ENCODE data around the gene PIK3R1. TPM values are rescaled to one million over a fixed set of nuclear protein-coding genes. Genes with fewer than 3 reads are reported as not detected.
"Not testable (repeated sequence)": the region's sequence is repeated elsewhere in the genome, so short reads cannot be mapped to it uniquely, and the experiment has no call there.

PIK3R1 gene
- total RNA-seq, 1 experiment from 2014 or later: 1.7 TPM

GRCh38 chr5:68231414-68232076 is 16.0 kb downstream of the PIK3R1 start:
- H3K9me3 ChIP-seq (ENCODE audit: low read length): no peaks in the 10 kb centered on the region
- TF ChIP-seq CTCF (conservative IDR thresholded peaks at IDR 0.05; ENCODE audit: low read depth, low read length) (no peak), EZH2 (IDR thresholded peaks at IDR 0.05; ENCODE audit: low read length, unreplicated experiment) (no peak), EZH2phosphoT487 (IDR thresholded peaks at IDR 0.05; ENCODE audit: borderline replicate concordance, low read length) (no peak)
- no peaks in the 10 kb centered on the region for H3K9me2 ChIP-seq (replicated peaks; ENCODE audit: low read length)
- no peaks in the 10 kb centered on the region for H3F3A ChIP-seq (ENCODE audit: low read length, unreplicated experiment)
- intact Hi-C loops (cut with micrococcal nuclease): no loop called here
- no peaks in the 10 kb centered on the region for H4K20me1 ChIP-seq (ENCODE audit: low read length)
- no peak overlapping the region for H3K9ac ChIP-seq (ENCODE audit: low read length)
- H3K79me2 ChIP-seq (ENCODE audit: low read length): no peaks in the 10 kb centered on the region
- no peaks in the 10 kb centered on the region for H3K4me1 ChIP-seq (ENCODE audit: insufficient read depth, low read length)
- ChIA-PET POLR2A (ENCODE audit: unreplicated experiment) (interaction anchor here (0.7 kb wide), 1 partner anchor 307 kb away, joined by 7 read pairs; no protein-coding TSS in a partner anchor), CTCF (no interaction called here)
- no peaks in the 10 kb centered on the region for H3K36me3 ChIP-seq (ENCODE audit: low read depth, low read length)
- H3K4me3 ChIP-seq (ENCODE audit: low read length): no peak overlapping the region
- ATAC-seq (no peak), DNase-seq (no peak)
- H3K4me2 ChIP-seq (ENCODE audit: low read length): no peak overlapping the region
- H3K27me3 ChIP-seq (ENCODE audit: low read length): no peaks in the 10 kb centered on the region
- BruUV-seq (replicated peaks): no TSS peak
- no peak overlapping the region for H3K27ac ChIP-seq (ENCODE audit: low read length)
- H2AFZ ChIP-seq (ENCODE audit: low read length): no peak overlapping the region

GRCh38 chr5:68232277-68232676 is 16.7 kb downstream of the PIK3R1 start:
- POLR2A ChIA-PET (ENCODE audit: unreplicated experiment): no interaction called here
- H3K9me2 ChIP-seq (replicated peaks; ENCODE audit: low read length): no peaks in the 10 kb centered on the region
- BruUV-seq (replicated peaks): no TSS peak
- ATAC-seq (no peak), DNase-seq (no peak)
- TF ChIP-seq EZH2phosphoT487 (IDR thresholded peaks at IDR 0.05; ENCODE audit: borderline replicate concordance, low read length) (no peak), CTCF (conservative IDR thresholded peaks at IDR 0.05; ENCODE audit: low read depth, low read length) (no peak), EZH2 (IDR thresholded peaks at IDR 0.05; ENCODE audit: low read length, unreplicated experiment) (no peak)
- no peaks in the 10 kb centered on the region for H3K79me2 ChIP-seq (ENCODE audit: low read length)
- H3K36me3 ChIP-seq (ENCODE audit: low read depth, low read length): no peaks in the 10 kb centered on the region
- H2AFZ ChIP-seq (ENCODE audit: low read length): no peak overlapping the region
- H4K20me1 ChIP-seq (ENCODE audit: low read length): no peaks in the 10 kb centered on the region
- CTCF ChIA-PET: no interaction called here
- intact Hi-C loops (cut with micrococcal nuclease): no loop called here
- no peaks in the 10 kb centered on the region for H3K4me1 ChIP-seq (ENCODE audit: insufficient read depth, low read length)
- no peak overlapping the region for H3K4me3 ChIP-seq (ENCODE audit: low read length)
- no peak overlapping the region for H3K4me2 ChIP-seq (ENCODE audit: low read length)
- no peaks in the 10 kb centered on the region for H3K27me3 ChIP-seq (ENCODE audit: low read length)
- no peak overlapping the region for H3K27ac ChIP-seq (ENCODE audit: low read length)
- H3F3A ChIP-seq (ENCODE audit: low read length, unreplicated experiment): no peaks in the 10 kb centered on the region
- H3K9ac ChIP-seq (ENCODE audit: low read length): no peak overlapping the region
- no peaks in the 10 kb centered on the region for H3K9me3 ChIP-seq (ENCODE audit: low read length)

GRCh38 chr5:68233075-68233474 is 17.5 kb downstream of the PIK3R1 start:
- CTCF ChIA-PET: no interaction called here

GRCh38 chr5:68235229-68235628 is 19.7 kb downstream of the PIK3R1 start:
- H3K27me3 ChIP-seq (ENCODE audit: low read length); H3K79me2 ChIP-seq (ENCODE audit: low read length); H3K9ac ChIP-seq (ENCODE audit: low read length); H3K4me1 ChIP-seq (ENCODE audit: insufficient read depth, low read length); H3K9me2 ChIP-seq (replicated peaks; ENCODE audit: low read length); H3F3A ChIP-seq (ENCODE audit: low read length, unreplicated experiment); DNase-seq; POLR2A ChIA-PET (ENCODE audit: unreplicated experiment); CTCF ChIA-PET; H3K4me2 ChIP-seq (ENCODE audit: low read length); H4K20me1 ChIP-seq (ENCODE audit: low read length); BruUV-seq (replicated peaks); H3K36me3 ChIP-seq (ENCODE audit: low read depth, low read length); H2AFZ ChIP-seq (ENCODE audit: low read length); ATAC-seq; H3K27ac ChIP-seq (ENCODE audit: low read length); intact Hi-C loops (cut with micrococcal nuclease); H3K4me3 ChIP-seq (ENCODE audit: low read length); H3K9me3 ChIP-seq (ENCODE audit: low read length): not testable (repeated sequence)

More at GRCh38 chr5:68233075-68233474, 17.5 kb downstream of the PIK3R1 start:
- TF ChIP-seq CTCF (conservative IDR thresholded peaks at IDR 0.05; ENCODE audit: low read depth, low read length): no peak
- TF ChIP-seq EZH2phosphoT487 (IDR thresholded peaks at IDR 0.05; ENCODE audit: borderline replicate concordance, low read length): no peak
- TF ChIP-seq EZH2 (IDR thresholded peaks at IDR 0.05; ENCODE audit: low read length, unreplicated experiment): no peak
- Histone ChIP-seq H3K4me3 (ENCODE audit: low read length) (no peak overlapping the region), H3K27me3 (ENCODE audit: low read length) (no peaks in the 10 kb centered on the region), H3K27ac (ENCODE audit: low read length) (no peak overlapping the region), H3K4me2 (ENCODE audit: low read length) (no peak overlapping the region), H3K36me3 (ENCODE audit: low read depth, low read length) (no peaks in the 10 kb centered on the region), H3K9me2 (replicated peaks; ENCODE audit: low read length) (no peaks in the 10 kb centered on the region), H3F3A (ENCODE audit: low read length, unreplicated experiment) (no peaks in the 10 kb centered on the region), H3K9me3 (ENCODE audit: low read length) (no peaks in the 10 kb centered on the region), H3K9ac (ENCODE audit: low read length) (no peak overlapping the region), H3K79me2 (ENCODE audit: low read length) (no peaks in the 10 kb centered on the region), H4K20me1 (ENCODE audit: low read length) (no peaks in the 10 kb centered on the region), H3K4me1 (ENCODE audit: insufficient read depth, low read length) (no peaks in the 10 kb centered on the region), H2AFZ (ENCODE audit: low read length) (no peak overlapping the region)
- ATAC-seq (no peak), DNase-seq (no peak)
- POLR2A ChIA-PET (ENCODE audit: unreplicated experiment): no interaction called here
- no TSS peak for BruUV-seq (replicated peaks)
- intact Hi-C loops (cut with micrococcal nuclease): no loop called here

Data from PC-3 (cell line).